ENCODE results near the gene DCTPP1.

- TF ChIP-seq CTCF (IDR thresholded peaks at IDR 0.05), result no peak
- no peak for TF ChIP-seq POLR2A (IDR thresholded peaks at IDR 0.05)
Observed at GRCh38 chr16:30406795-30407101, 23.1 kb downstream of the DCTPP1 start.
